ENCODE measurements around the gene CHST10. TPM values are rescaled to one million over a fixed set of nuclear protein-coding genes. Genes with fewer than 3 reads are reported as not detected.
"Not testable (repeated sequence)": the region's sequence is repeated elsewhere in the genome, so short reads cannot be mapped to it uniquely, and the experiment has no call there.

CHST10 gene
- total RNA-seq, 1 donor = 18.0 TPM

GRCh38 chr2:100395532-100396350 is 21.7 kb downstream of the CHST10 start:
- no peak for DNase-seq (ENCODE audit: low read depth in 2 of 3, low spot score in 2 of 3)

GRCh38 chr2:100394111-100394641 is 23.3 kb downstream of the CHST10 start:
- DNase-seq (ENCODE audit: low read depth in 2 of 3, low spot score in 2 of 3) = no peak

- no peak for DNase-seq (ENCODE audit: low read depth in 2 of 3, low spot score in 2 of 3)
Observed at GRCh38 chr2:100393362-100393761, 24.1 kb downstream of the CHST10 start.

GRCh38 chr2:100392715-100393114 is 24.8 kb downstream of the CHST10 start:
- no peak for DNase-seq (ENCODE audit: low read depth in 2 of 3, low spot score in 2 of 3)

GRCh38 chr2:100391735-100392515 is 25.5 kb downstream of the CHST10 start:
- no peak for DNase-seq (ENCODE audit: low read depth in 2 of 3, low spot score in 2 of 3)

GRCh38 chr2:100390001-100390940 is 27.2 kb downstream of the CHST10 start:
- DNase-seq (ENCODE audit: low read depth in 2 of 3, low spot score in 2 of 3) = no peak

- no peak for DNase-seq (ENCODE audit: low read depth in 2 of 3, low spot score in 2 of 3)
Observed at GRCh38 chr2:100388703-100389102, 28.8 kb downstream of the CHST10 start.

GRCh38 chr2:100383954-100384353 is 33.5 kb downstream of the CHST10 start:
- no peak for DNase-seq (ENCODE audit: low read depth in 2 of 3, low spot score in 2 of 3)

- DNase-seq (ENCODE audit: low read depth in 2 of 3, low spot score in 2 of 3) = no peak
Observed at GRCh38 chr2:100383306-100383705, 34.2 kb downstream of the CHST10 start.

GRCh38 chr2:100381240-100381639 is 36.2 kb downstream of the CHST10 start:
- DNase-seq (ENCODE audit: low read depth in 2 of 3, low spot score in 2 of 3) = peak; percentile 22 to 91 (median 77)

GRCh38 chr2:100380681-100381080 is 36.8 kb downstream of the CHST10 start:
- no peak for DNase-seq (ENCODE audit: low read depth in 2 of 3, low spot score in 2 of 3)

GRCh38 chr2:100376836-100377235 is 40.6 kb downstream of the CHST10 start:
- no peak for DNase-seq (ENCODE audit: low read depth in 2 of 3, low spot score in 2 of 3)

GRCh38 chr2:100367163-100367562 is 50.3 kb downstream of the CHST10 start:
- no peak for DNase-seq (ENCODE audit: low read depth in 2 of 3, low spot score in 2 of 3)

- no peak for DNase-seq (ENCODE audit: low read depth in 2 of 3, low spot score in 2 of 3)
Observed at GRCh38 chr2:100365434-100365833, 52.0 kb downstream of the CHST10 start.

GRCh38 chr2:100362269-100362668 is 55.2 kb downstream of the CHST10 start:
- not testable (repeated sequence) for DNase-seq (ENCODE audit: low read depth in 2 of 3, low spot score in 2 of 3)

- no peak for DNase-seq (ENCODE audit: low read depth in 2 of 3, low spot score in 2 of 3)
Observed at GRCh38 chr2:100359576-100359975, 57.9 kb downstream of the CHST10 start.

GRCh38 chr2:100358554-100358953 is 58.9 kb downstream of the CHST10 start:
- DNase-seq (ENCODE audit: low read depth in 2 of 3, low spot score in 2 of 3) = no peak

GRCh38 chr2:100352521-100352920 is 64.9 kb downstream of the CHST10 start:
- no peak for DNase-seq (ENCODE audit: low read depth in 2 of 3, low spot score in 2 of 3)

- DNase-seq (ENCODE audit: low read depth in 2 of 3, low spot score in 2 of 3) = no peak
Observed at GRCh38 chr2:100350661-100351185, 66.7 kb downstream of the CHST10 start.

GRCh38 chr2:100345144-100345543 is 72.3 kb downstream of the CHST10 start:
- not testable (repeated sequence) for DNase-seq (ENCODE audit: low read depth in 2 of 3, low spot score in 2 of 3)
